GM21381 (cell line): ENCODE measurements around the gene PIK3CD.
A peak's percentile ranks its signal among the peaks of the same experiment; 100 is the strongest.

Source experiments
- ATAC-seq: cut with Tn5 transposase; IDR thresholded peaks from one replicate; pipeline ENCODE4 v1.9.1; 2021; ENCODE audit warnings: mild to moderate bottlenecking, moderate library complexity; ENCODE audit not compliant: unreplicated experiment

The PIK3CD gene

GRCh38 chr1:9716404-9717192, 65.1 kb downstream of the PIK3CD start:
- ATAC-seq, result no peak

- peak; percentile 61 for ATAC-seq
Observed at GRCh38 chr1:9717193-9718005, 65.9 kb downstream of the PIK3CD start.

- ATAC-seq, result no peak
Observed at GRCh38 chr1:9718006-9718680, 66.6 kb downstream of the PIK3CD start.

GRCh38 chr1:9719978-9720722, 68.6 kb downstream of the PIK3CD start:
- ATAC-seq, result no peak

GRCh38 chr1:9720785-9721605, 69.5 kb downstream of the PIK3CD start:
- ATAC-seq, result no peak

GRCh38 chr1:9721606-9722377, 70.3 kb downstream of the PIK3CD start:
- no peak for ATAC-seq

GRCh38 chr1:9722378-9722749, 70.8 kb downstream of the PIK3CD start:
- ATAC-seq, result no peak

GRCh38 chr1:9723068-9723805, 71.7 kb downstream of the PIK3CD start:
- ATAC-seq, result no peak

- no peak for ATAC-seq
Observed at GRCh38 chr1:9723926-9724325, 72.4 kb downstream of the PIK3CD start.

- ATAC-seq, result no peak
Observed at GRCh38 chr1:9724706-9725476, 73.4 kb downstream of the PIK3CD start.

GRCh38 chr1:9726406-9726805, 74.9 kb downstream of the PIK3CD start:
- no peak for ATAC-seq

GRCh38 chr1:9726905-9727595, 75.5 kb downstream of the PIK3CD start:
- no peak for ATAC-seq

- ATAC-seq, result no peak
Observed at GRCh38 chr1:9728451-9729295, 77.1 kb downstream of the PIK3CD start.

GRCh38 chr1:9729523-9729922, 78.0 kb downstream of the PIK3CD start:
- ATAC-seq, result no peak

- ATAC-seq, result no peak
Observed at GRCh38 chr1:9730096-9730901, 78.8 kb downstream of the PIK3CD start.
